Measurements from ENCODE around the gene ABCC1. TPM values are rescaled to one million over a fixed set of nuclear protein-coding genes. Genes with fewer than 3 reads are reported as not detected.

ABCC1 gene
- total and polyA plus RNA-seq, 2 experiments from 2014 or later: 7.0 to 9.3 TPM

DNA sequence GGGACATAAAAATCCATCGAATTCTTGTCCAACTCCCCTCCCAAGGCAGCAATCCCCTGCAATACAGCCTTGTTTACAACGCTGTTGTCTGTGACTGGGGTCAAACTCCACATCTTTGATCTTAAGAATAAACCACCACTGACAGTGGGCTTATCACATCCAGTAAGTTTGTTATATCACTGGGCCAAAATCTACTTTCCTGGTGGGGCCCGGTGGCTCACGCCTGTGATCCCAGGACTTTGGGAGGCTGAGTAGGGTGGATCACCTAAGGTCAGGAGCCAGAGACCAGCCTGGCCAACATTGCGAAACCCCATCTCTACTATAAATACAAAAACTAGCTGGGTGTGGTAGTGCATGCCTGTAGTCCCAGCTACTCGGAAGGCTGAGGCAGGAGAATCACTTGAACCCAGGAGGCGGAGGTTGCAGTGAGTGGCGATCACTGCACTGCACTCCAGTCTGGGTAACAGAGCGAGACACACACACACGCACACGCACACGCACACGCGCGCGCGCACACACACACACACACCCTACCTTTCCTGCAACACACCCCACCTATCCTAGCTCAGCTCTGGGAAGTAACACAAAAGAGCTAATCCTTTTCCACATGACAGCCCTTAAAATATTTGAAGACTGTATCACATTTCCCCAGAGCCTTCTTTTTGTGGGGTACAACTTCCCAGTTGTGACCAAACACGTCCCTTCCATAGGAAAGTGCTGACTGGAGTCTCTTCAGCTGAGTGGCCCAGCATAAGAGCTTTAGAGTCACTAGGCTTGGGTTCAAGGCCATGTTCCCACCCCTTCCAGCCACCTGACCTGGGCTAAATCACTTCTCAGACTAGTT lies 20.9 kb upstream of the ABCC1 start:
- Histone ChIP-seq H3K9me2 (replicated peaks; ENCODE audit: insufficient read depth) (no peaks in the 10 kb centered on the region), H3K27me3 (no peaks in the 10 kb centered on the region), H3K36me3 (replicated peaks; ENCODE audit: insufficient read depth, low read depth) (no peaks in the 10 kb centered on the region), H3K79me2 (no peaks in the 10 kb centered on the region), H3K4me3 (no peak overlapping the region), H3K4me1 (ENCODE audit: insufficient read depth) (no peaks in the 10 kb centered on the region), H2AFZ (no peak overlapping the region), H3K27ac (no peak overlapping the region), H3K9me3 (ENCODE audit: low read depth) (no peaks in the 10 kb centered on the region), H4K20me1 (ENCODE audit: insufficient read depth, poor library complexity, severe bottlenecking) (no peaks in the 10 kb centered on the region), H3K4me2 (no peak overlapping the region)
- no peak for TF ChIP-seq EZH2 (IDR thresholded peaks at IDR 0.05; ENCODE audit: borderline replicate concordance)
- TF ChIP-seq, protein P1, sequence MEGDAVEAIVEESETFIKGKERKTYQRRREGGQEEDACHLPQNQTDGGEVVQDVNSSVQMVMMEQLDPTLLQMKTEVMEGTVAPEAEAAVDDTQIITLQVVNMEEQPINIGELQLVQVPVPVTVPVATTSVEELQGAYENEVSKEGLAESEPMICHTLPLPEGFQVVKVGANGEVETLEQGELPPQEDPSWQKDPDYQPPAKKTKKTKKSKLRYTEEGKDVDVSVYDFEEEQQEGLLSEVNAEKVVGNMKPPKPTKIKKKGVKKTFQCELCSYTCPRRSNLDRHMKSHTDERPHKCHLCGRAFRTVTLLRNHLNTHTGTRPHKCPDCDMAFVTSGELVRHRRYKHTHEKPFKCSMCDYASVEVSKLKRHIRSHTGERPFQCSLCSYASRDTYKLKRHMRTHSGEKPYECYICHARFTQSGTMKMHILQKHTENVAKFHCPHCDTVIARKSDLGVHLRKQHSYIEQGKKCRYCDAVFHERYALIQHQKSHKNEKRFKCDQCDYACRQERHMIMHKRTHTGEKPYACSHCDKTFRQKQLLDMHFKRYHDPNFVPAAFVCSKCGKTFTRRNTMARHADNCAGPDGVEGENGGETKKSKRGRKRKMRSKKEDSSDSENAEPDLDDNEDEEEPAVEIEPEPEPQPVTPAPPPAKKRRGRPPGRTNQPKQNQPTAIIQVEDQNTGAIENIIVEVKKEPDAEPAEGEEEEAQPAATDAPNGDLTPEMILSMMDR (IDR thresholded peaks at IDR 0.05; ENCODE audit: poor library complexity): no peak
- TF ChIP-seq EZH2phosphoT487 (IDR thresholded peaks at IDR 0.05; ENCODE audit: low read depth, severe bottlenecking, unreplicated experiment): no peak
- 89% methylated on average over 18 of the region's 18 CpGs for WGBS (ENCODE audit: low lambda C conversion rate, missing lambda C conversion rate)
- DNase-seq (ENCODE audit: low spot score): no peak

DNA sequence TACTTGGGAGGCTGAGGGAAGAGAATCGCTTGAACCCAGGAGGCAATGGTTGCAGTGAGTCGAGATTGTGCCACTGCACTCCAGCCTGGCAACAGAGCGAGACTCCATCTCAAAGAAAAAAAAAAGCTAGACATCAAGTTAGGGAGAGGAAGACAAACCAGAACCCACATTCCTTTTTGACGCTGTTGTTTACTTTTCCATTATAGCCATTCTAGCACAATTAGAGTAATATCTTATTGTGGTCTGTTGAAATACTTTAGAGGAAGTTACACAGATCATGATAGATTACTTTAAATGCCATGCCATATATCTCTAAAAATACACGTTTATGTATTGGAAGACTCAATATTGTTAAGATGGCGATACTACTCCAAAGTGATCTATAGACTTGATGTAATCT lies 16.5 kb upstream of the ABCC1 start:
- no peak overlapping the region for H3K4me2 ChIP-seq
- no peaks in the 10 kb centered on the region for H3K4me1 ChIP-seq (ENCODE audit: insufficient read depth)
- no peaks in the 10 kb centered on the region for H4K20me1 ChIP-seq (ENCODE audit: insufficient read depth, poor library complexity, severe bottlenecking)
- 85% methylated on average over 6 of the region's 6 CpGs for WGBS (ENCODE audit: low lambda C conversion rate, missing lambda C conversion rate)
- H3K9me3 ChIP-seq (ENCODE audit: low read depth): no peaks in the 10 kb centered on the region
- no peak overlapping the region for H3K4me3 ChIP-seq
- no peaks in the 10 kb centered on the region for H3K9me2 ChIP-seq (replicated peaks; ENCODE audit: insufficient read depth)
- no peak overlapping the region for H3K27ac ChIP-seq
- no peak overlapping the region for H2AFZ ChIP-seq
- H3K79me2 ChIP-seq: no peaks in the 10 kb centered on the region
- H3K27me3 ChIP-seq: no peaks in the 10 kb centered on the region
- H3K36me3 ChIP-seq (replicated peaks; ENCODE audit: insufficient read depth, low read depth): no peaks in the 10 kb centered on the region
- no peak for DNase-seq (ENCODE audit: low spot score)
- TF ChIP-seq, protein P1 (IDR thresholded peaks at IDR 0.05; ENCODE audit: poor library complexity): no peak
- no peak for TF ChIP-seq EZH2 (IDR thresholded peaks at IDR 0.05; ENCODE audit: borderline replicate concordance)
- no peak for TF ChIP-seq EZH2phosphoT487 (IDR thresholded peaks at IDR 0.05; ENCODE audit: low read depth, severe bottlenecking, unreplicated experiment)

DNA sequence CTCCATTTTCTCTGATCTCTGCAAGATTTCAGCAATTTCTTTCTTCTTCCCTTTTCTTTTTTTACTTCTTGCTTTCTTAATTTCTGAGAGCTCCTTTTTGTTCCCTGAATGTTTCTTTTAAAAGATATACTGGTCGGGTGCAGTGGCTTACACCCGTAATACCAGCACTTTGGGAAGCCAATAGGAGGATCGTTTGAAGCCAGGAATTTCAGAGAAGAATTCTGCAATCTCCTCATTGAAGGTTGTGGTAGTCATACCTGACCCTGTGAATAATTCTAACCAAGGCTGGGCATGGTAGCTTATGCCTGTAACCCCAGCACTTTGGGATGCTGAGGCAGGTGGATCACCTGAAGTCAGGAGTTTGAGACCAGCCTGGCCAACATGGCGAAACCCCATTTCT lies 15.6 kb upstream of the ABCC1 start:
- no peak overlapping the region for H2AFZ ChIP-seq
- no peaks in the 10 kb centered on the region for H4K20me1 ChIP-seq (ENCODE audit: insufficient read depth, poor library complexity, severe bottlenecking)
- WGBS (ENCODE audit: low lambda C conversion rate, missing lambda C conversion rate): 85% methylated on average over 4 of the region's 4 CpGs
- no peak for DNase-seq (ENCODE audit: low spot score)
- H3K4me2 ChIP-seq: no peak overlapping the region
- no peaks in the 10 kb centered on the region for H3K27me3 ChIP-seq
- no peaks in the 10 kb centered on the region for H3K9me3 ChIP-seq (ENCODE audit: low read depth)
- H3K4me1 ChIP-seq (ENCODE audit: insufficient read depth): no peaks in the 10 kb centered on the region
- TF ChIP-seq EZH2phosphoT487 (IDR thresholded peaks at IDR 0.05; ENCODE audit: low read depth, severe bottlenecking, unreplicated experiment) (no peak), EZH2 (IDR thresholded peaks at IDR 0.05; ENCODE audit: borderline replicate concordance) (no peak)
- TF ChIP-seq, protein P1 (IDR thresholded peaks at IDR 0.05; ENCODE audit: poor library complexity): no peak
- H3K27ac ChIP-seq: no peak overlapping the region
- no peak overlapping the region for H3K4me3 ChIP-seq
- no peaks in the 10 kb centered on the region for H3K79me2 ChIP-seq
- no peaks in the 10 kb centered on the region for H3K9me2 ChIP-seq (replicated peaks; ENCODE audit: insufficient read depth)
- no peaks in the 10 kb centered on the region for H3K36me3 ChIP-seq (replicated peaks; ENCODE audit: insufficient read depth, low read depth)
